ENCODE results near the gene PNPT1.

- TF ChIP-seq, protein P1, sequence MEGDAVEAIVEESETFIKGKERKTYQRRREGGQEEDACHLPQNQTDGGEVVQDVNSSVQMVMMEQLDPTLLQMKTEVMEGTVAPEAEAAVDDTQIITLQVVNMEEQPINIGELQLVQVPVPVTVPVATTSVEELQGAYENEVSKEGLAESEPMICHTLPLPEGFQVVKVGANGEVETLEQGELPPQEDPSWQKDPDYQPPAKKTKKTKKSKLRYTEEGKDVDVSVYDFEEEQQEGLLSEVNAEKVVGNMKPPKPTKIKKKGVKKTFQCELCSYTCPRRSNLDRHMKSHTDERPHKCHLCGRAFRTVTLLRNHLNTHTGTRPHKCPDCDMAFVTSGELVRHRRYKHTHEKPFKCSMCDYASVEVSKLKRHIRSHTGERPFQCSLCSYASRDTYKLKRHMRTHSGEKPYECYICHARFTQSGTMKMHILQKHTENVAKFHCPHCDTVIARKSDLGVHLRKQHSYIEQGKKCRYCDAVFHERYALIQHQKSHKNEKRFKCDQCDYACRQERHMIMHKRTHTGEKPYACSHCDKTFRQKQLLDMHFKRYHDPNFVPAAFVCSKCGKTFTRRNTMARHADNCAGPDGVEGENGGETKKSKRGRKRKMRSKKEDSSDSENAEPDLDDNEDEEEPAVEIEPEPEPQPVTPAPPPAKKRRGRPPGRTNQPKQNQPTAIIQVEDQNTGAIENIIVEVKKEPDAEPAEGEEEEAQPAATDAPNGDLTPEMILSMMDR (conservative IDR thresholded peaks at IDR 0.05; ENCODE audit: low read depth, low read length) = no peak
- no peak for TF ChIP-seq RAD21 (IDR thresholded peaks at IDR 0.05; ENCODE audit: low read length)
- no peak for TF ChIP-seq POLR2A (IDR thresholded peaks at IDR 0.05; ENCODE audit: low read depth, low read length)
- TF ChIP-seq SMC3 (IDR thresholded peaks at IDR 0.05; ENCODE audit: low read depth, low read length) = no peak
- no peak for TF ChIP-seq MXI1 (IDR thresholded peaks at IDR 0.05; ENCODE audit: borderline replicate concordance, low read depth, low read length)
- TF ChIP-seq BHLHE40 (IDR thresholded peaks at IDR 0.05; ENCODE audit: low read depth, low read length) = no peak
- no peak for TF ChIP-seq CEBPB (IDR thresholded peaks at IDR 0.05; ENCODE audit: low read depth, low read length)
- no peak for TF ChIP-seq MAZ (IDR thresholded peaks at IDR 0.05; ENCODE audit: borderline replicate concordance, low read depth, low read length)
These were observed 11.5 kb upstream of the PNPT1 start for GRCh38 chr2:55705027-55705653.

Data from IMR-90 (cell line).